Skeletal muscle satellite cell (primary cell): ENCODE measurements around the gene SPDYE5. TPM values are rescaled to one million over a fixed set of nuclear protein-coding genes. Genes with fewer than 3 reads are reported as not detected.

Experiments used
- H3K27me3 ChIP-seq: 2 replicates; pipeline ENCODE4 v1.7.0; 2013; ENCODE audit warnings: low read length; ENCODE audit not compliant: control insufficient read depth, insufficient read depth
- H3K36me3 ChIP-seq: 2 replicates; pipeline ENCODE4 v1.7.0; 2013; ENCODE audit warnings: mild to moderate bottlenecking, control low read depth, low read length; ENCODE audit not compliant: insufficient read depth
- H3K4me1 ChIP-seq: 2 replicates; pipeline ENCODE4 v1.7.0; 2013; ENCODE audit warnings: low read length; ENCODE audit not compliant: control insufficient read depth, insufficient read depth
- H3K4me2 ChIP-seq: 2 replicates; pipeline ENCODE4 v1.7.0; 2013; ENCODE audit warnings: mild to moderate bottlenecking, low read length
- H3K4me3 ChIP-seq: 2 replicates; pipeline ENCODE4 v1.7.0; 2013; ENCODE audit warnings: low read length
- H3K9ac ChIP-seq: 2 replicates; pipeline ENCODE4 v1.7.0; 2013; ENCODE audit warnings: mild to moderate bottlenecking, low read depth, low read length, moderate library complexity
- H3K9me3 ChIP-seq: replicated peaks from 2 replicates; pipeline ENCODE4 v1.7.0; 2013; ENCODE audit warnings: mild to moderate bottlenecking, control low read depth, low read length
- small RNA-seq: library from RNA; depleted of rRNA; stranded (forward); fragments of <200 nt; gene quantifications from one replicate; pipeline ENCODE3, GENCODE V24; 2012

The SPDYE5 gene

GRCh38 chr7:75537731-75538130 is 45.6 kb downstream of the SPDYE5 start:
- H3K9ac ChIP-seq, result no peak overlapping the region
- no peaks in the 10 kb centered on the region for H3K9me3 ChIP-seq
- no peak overlapping the region for H3K4me2 ChIP-seq
- peaks cover 11% of the 10 kb centered on the region for H3K4me1 ChIP-seq
- H3K27me3 ChIP-seq, result no peaks in the 10 kb centered on the region
- H3K36me3 ChIP-seq, result peaks cover 52% of the 10 kb centered on the region
- H3K4me3 ChIP-seq, result no peak overlapping the region

- Histone ChIP-seq H3K4me1 (no peaks in the 10 kb centered on the region), H3K4me3 (no peak overlapping the region), H3K9me3 (no peaks in the 10 kb centered on the region), H3K36me3 (peaks cover 54% of the 10 kb centered on the region), H3K9ac (no peak overlapping the region), H3K4me2 (no peak overlapping the region), H3K27me3 (no peaks in the 10 kb centered on the region)
These were observed 54.3 kb downstream of the SPDYE5 start for GRCh38 chr7:75546237-75547015.

Small RNAs within 50 kb of the gene (small RNA-seq; reads per million reads assigned to genes)
- gene AC211429.1 (not detected), gene RF00019 (not detected)
